ENCODE data around the gene TMEM179. TPM values are rescaled to one million over a fixed set of nuclear protein-coding genes. Genes with fewer than 3 reads are reported as not detected.

The TMEM179 gene
- total RNA-seq (ENCODE audit: low replicate concordance), result 0.08 TPM in 1 of 2 replicates, not detected in the other

DNA sequence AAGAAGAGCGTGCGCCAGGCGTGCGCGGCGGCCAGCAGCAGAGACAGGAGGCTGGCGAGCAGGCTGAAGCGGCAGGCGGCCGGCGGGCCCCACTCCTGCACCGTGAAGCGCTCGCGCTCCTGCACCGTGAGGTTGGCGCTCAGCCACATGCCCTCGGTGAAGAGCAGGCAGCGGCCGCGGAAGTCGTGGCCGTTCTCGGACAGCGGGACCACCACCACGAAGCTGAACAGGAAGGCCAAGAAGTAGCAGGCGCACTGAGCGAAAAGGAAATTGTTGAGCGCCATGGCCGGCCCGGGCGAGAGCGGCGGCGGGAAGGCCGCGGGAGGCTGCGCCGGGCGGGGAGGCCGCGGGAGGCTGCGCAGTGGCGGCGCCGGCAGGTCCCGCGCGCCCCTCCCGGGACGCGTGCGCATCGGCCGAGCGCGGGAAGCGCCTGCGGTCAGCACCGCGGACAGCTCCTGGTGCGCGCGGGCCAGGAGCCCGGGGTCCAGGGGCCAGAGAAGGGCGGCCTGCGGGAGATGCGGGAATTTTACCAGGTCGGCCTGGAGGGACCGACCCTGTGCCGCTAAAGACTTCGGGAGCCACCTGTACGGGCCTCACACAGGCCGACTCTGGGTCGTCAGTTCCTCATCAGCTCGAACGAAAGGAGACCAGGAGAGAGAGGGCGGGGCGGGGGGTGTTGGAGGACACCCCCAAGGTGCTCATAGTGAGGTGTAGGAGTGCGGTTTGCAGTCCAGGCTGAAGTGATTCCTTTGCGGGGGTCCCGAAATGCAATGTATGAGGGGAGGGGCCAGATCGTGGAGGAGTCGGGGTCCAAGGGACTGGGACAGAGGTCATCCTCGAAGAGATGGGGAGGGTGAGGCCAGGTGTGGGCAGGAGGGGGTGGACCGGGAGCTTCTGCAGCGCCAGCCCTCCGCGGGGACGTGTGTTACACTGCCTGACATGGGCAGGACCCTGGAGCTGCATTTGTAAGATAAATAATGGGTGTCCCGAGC, at the start of gene TMEM179:
Gene TMEM179 (minus strand): TSS at position 315 of the 992 bp plus-strand sequence. CDS start 31 bp downstream, at position 284.

DNA sequence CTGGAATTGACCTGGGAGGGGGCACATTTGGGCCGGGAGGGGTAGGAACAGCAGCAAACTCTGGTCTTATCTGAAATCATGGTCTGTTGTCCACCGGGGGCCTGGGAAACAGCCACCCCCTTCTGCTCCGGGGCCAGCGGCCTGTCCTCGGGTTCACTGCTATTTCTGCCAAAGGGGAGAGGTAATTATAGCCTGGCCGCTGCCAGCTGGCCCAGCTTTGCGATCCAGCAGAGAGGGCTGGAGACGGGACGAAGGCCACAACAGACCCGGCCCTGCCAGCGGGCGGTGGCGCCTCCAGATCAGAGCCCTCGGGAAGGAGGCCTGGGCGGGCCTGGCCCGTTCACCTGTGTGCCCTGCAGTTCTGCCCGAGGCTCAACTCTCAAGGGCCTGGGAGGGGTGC, 25.1 kb downstream of the TMEM179 start, which contains the start of gene C14orf180:
Gene C14orf180 (plus strand): TSS at position 258 of the 400 bp plus-strand sequence. CDS start 6,667 bp downstream, outside the sequence.

Other genes with a start within 250 kb of the TMEM179 start
- not detected in 2 replicates for gene C14orf180, start 25.0 kb downstream of the TMEM179 start, total RNA-seq (ENCODE audit: low replicate concordance)
- 26.3 and 30.9 TPM in 2 replicates for gene INF2, start 84.8 kb upstream of the TMEM179 start, total RNA-seq (ENCODE audit: low replicate concordance)
- 4.5 and 9.6 TPM in 2 replicates for gene ADSS1, start 119.5 kb upstream of the TMEM179 start, total RNA-seq (ENCODE audit: low replicate concordance)
- 88.7 and 91.4 TPM in 2 replicates for gene SIVA1, start 148.4 kb upstream of the TMEM179 start, total RNA-seq (ENCODE audit: low replicate concordance)
- 206 and 215 TPM in 2 replicates for gene AKT1, start 191.0 kb upstream of the TMEM179 start, total RNA-seq (ENCODE audit: low replicate concordance)
- 0.82 and 3.5 TPM in 2 replicates for gene ZBTB42, start 196.3 kb upstream of the TMEM179 start, total RNA-seq (ENCODE audit: low replicate concordance)

Data from smooth muscle cell of the coronary artery (primary cell).